OCI-LY7 (cell line): Measurements from ENCODE around the gene EPB41L2. TPM values are rescaled to one million over a fixed set of nuclear protein-coding genes. Genes with fewer than 3 reads are reported as not detected.

ENCODE experiments used
- BruUV-seq: library from RNA; stranded (reverse); fragments of 400-500 nt; replicated peaks from 2 replicates; lab custom pipeline; 2021; lab: Mats Ljungman, UMichigan
- CTCF ChIA-PET: fragments of 300-600 bp; sonication (Branson Sonifier 250); formaldehyde crosslinking; loops from one replicate; lab custom pipeline; 2022; ENCODE audit warnings: antibody characterized with exemption; ENCODE audit not compliant: unreplicated experiment; lab: Charles Lee
- POLR2A ChIA-PET: fragments of 300-600 bp; sonication (Branson Sonifier 250); formaldehyde crosslinking; loops from one replicate; lab custom pipeline; 2022; ENCODE audit warnings: antibody characterized with exemption; lab: Charles Lee
- DNase-seq: peaks from one replicate; pipeline ENCODE4 v3.0.0-alpha.2; 2015; ENCODE audit warnings: low spot score
- H2AFZ ChIP-seq: fragments of 200-600 bp; sonication (generic), shearing (Covaris generic); 2 replicates; pipeline ENCODE4 v1.6.1; 2014; ENCODE audit warnings: mild to moderate bottlenecking, antibody characterized with exemption, low read length, moderate library complexity
- H3K27ac ChIP-seq: fragments of 200-600 bp; sonication (generic); 2 replicates; pipeline ENCODE4 v1.5.1; 2014; ENCODE audit warnings: mixed run types, low read depth, mild to moderate bottlenecking, moderate library complexity, low read length, inconsistent platforms; ENCODE audit not compliant: poor library complexity, severe bottlenecking
- H3K36me3 ChIP-seq: fragments of 200-600 bp; sonication (generic); 2 replicates; pipeline ENCODE4 v1.6.1; 2014; ENCODE audit warnings: mild to moderate bottlenecking, antibody characterized with exemption, low read length, moderate library complexity, mixed read lengths; ENCODE audit not compliant: insufficient read depth
- H3K4me1 ChIP-seq: fragments of 200-600 bp; sonication (generic); 2 replicates; pipeline ENCODE4 v1.5.1; 2014; ENCODE audit warnings: mild to moderate bottlenecking, low read length; ENCODE audit not compliant: insufficient read depth, poor library complexity, severe bottlenecking
- H3K4me2 ChIP-seq: fragments of 200-600 bp; sonication (generic); 2 replicates; pipeline ENCODE4 v1.6.1; 2014; ENCODE audit warnings: mild to moderate bottlenecking, low read length
- H3K4me3 ChIP-seq: fragments of 200-600 bp; sonication (generic); 2 replicates; pipeline ENCODE4 v1.5.1; 2014; ENCODE audit warnings: mild to moderate bottlenecking, low read depth, low read length; ENCODE audit not compliant: poor library complexity, severe bottlenecking
- H3K79me2 ChIP-seq: fragments of 200-600 bp; sonication (generic); 2 replicates; pipeline ENCODE4 v1.6.1; 2016; ENCODE audit warnings: low read depth, mild to moderate bottlenecking, low read length, moderate library complexity, mixed read lengths; ENCODE audit not compliant: insufficient read depth
- H3K9me2 ChIP-seq: fragments of 200-600 bp; sonication (generic); 2 replicates; pipeline ENCODE4 v1.6.1; 2016; ENCODE audit warnings: mild to moderate bottlenecking, low read length, mixed read lengths; ENCODE audit not compliant: insufficient read depth
- H3K9me3 ChIP-seq: fragments of 200-600 bp; sonication (generic); 2 replicates; pipeline ENCODE4 v1.6.1; 2014; ENCODE audit warnings: mild to moderate bottlenecking, mixed run types, low read length, mixed read lengths
- H4K20me1 ChIP-seq: fragments of 200-600 bp; sonication (generic); 2 replicates; pipeline ENCODE4 v1.6.1; 2014; ENCODE audit warnings: mild to moderate bottlenecking, antibody characterized with exemption, low read length, moderate library complexity, mixed read lengths; ENCODE audit not compliant: insufficient read depth
- CTCF ChIP-seq: fragments of 200-600 bp; sonication (generic); conservative IDR thresholded peaks from 2 replicates; pipeline ENCODE4 v1.5.1; 2014; ENCODE audit warnings: mild to moderate bottlenecking, antibody characterized with exemption, low read length, moderate library complexity, mixed read lengths
- EZH2phosphoT487 ChIP-seq: fragments of 200-600 bp; sonication (generic); IDR thresholded peaks from 2 replicates; pipeline ENCODE4 v1.6.1; 2018; ENCODE audit warnings: low read depth, borderline replicate concordance, mild to moderate bottlenecking, mixed run types, antibody characterized with exemption, low read length, moderate library complexity, mixed read lengths
- intact Hi-C: fragments of 100-400 bp; cut with micrococcal nuclease; formaldehyde crosslinking; loops from one replicate; pipeline ENCODE4 v1.10.0; 2022; ENCODE audit not compliant: unreplicated experiment
- total RNA-seq, 2 experiments: library from RNA; depleted of rRNA in 1 of 2; stranded (reverse); fragments of >200 nt in 1 of 2; shearing (Covaris generic) in 1 of 2; gene quantifications; 2 replicates each; pipeline ENCODE4 v1.2.3, GENCODE V29; 2014 to 2022

The EPB41L2 gene
- total RNA-seq, 2 experiments from 2014 or later: 36.7 to 138 TPM

GRCh38 chr6:130900913-130901312 is 162.1 kb downstream of the EPB41L2 start:
- Histone ChIP-seq H3K36me3 (peaks cover 17% of the 10 kb centered on the region; the same call in 1 of the 2 replicates), H3K4me1 (no peaks in the 10 kb centered on the region), H3K9me3 (no peaks in the 10 kb centered on the region), H3K9me2 (no peaks in the 10 kb centered on the region), H4K20me1 (no peaks in the 10 kb centered on the region), H3K4me2 (no peak overlapping the region), H2AFZ (no peak overlapping the region), H3K79me2 (no peaks in the 10 kb centered on the region), H3K27ac (no peak overlapping the region), H3K4me3 (no peak overlapping the region)
- BruUV-seq: no TSS peak
- no peak for DNase-seq
- CTCF ChIA-PET: no interaction called here
- no peak for TF ChIP-seq CTCF
- no peak for TF ChIP-seq EZH2phosphoT487
- POLR2A ChIA-PET: interaction anchor here (0.6 to 2.0 kb wide), 4 partner anchors 10 to 746 kb away, joined by 3 to 5 read pairs (median 4); no protein-coding TSS in a partner anchor
- intact Hi-C loops: no loop called here

GRCh38 chr6:130896249-130896648 is 166.8 kb downstream of the EPB41L2 start:
- H3K9me2 ChIP-seq: no peaks in the 10 kb centered on the region
- no TSS peak for BruUV-seq
- intact Hi-C loops: no loop called here
- H3K79me2 ChIP-seq: no peaks in the 10 kb centered on the region
- H3K4me1 ChIP-seq: no peaks in the 10 kb centered on the region
- no peaks in the 10 kb centered on the region for H4K20me1 ChIP-seq
- peaks cover 36% of the 10 kb centered on the region; the same call in 1 of the 2 replicates for H3K36me3 ChIP-seq
- TF ChIP-seq CTCF: no peak
- TF ChIP-seq EZH2phosphoT487: no peak
- no peak overlapping the region for H3K4me3 ChIP-seq
- no peak overlapping the region for H2AFZ ChIP-seq
- H3K27ac ChIP-seq: no peak overlapping the region
- POLR2A ChIA-PET: interaction anchor here (0.7 kb wide), 1 partner anchor 25 kb away, joined by 3 read pairs; no protein-coding TSS in a partner anchor
- H3K4me2 ChIP-seq: no peak overlapping the region
- DNase-seq: no peak
- CTCF ChIA-PET: no interaction called here
- no peaks in the 10 kb centered on the region for H3K9me3 ChIP-seq

- no peak for TF ChIP-seq EZH2phosphoT487
- no peak for TF ChIP-seq CTCF
- ChIA-PET POLR2A (interaction anchor here (0.7 to 0.9 kb wide), 4 partner anchors 8 to 225 kb away, joined by 3 to 4 read pairs (median 3); no protein-coding TSS in a partner anchor), CTCF (no interaction called here)
- Histone ChIP-seq H3K36me3 (peaks cover 32% of the 10 kb centered on the region; the same call in 1 of the 2 replicates), H3K9me3 (no peaks in the 10 kb centered on the region), H3K4me3 (no peak overlapping the region), H3K79me2 (no peaks in the 10 kb centered on the region), H2AFZ (no peak overlapping the region), H3K4me1 (no peaks in the 10 kb centered on the region), H3K9me2 (no peaks in the 10 kb centered on the region), H3K4me2 (no peak overlapping the region), H4K20me1 (no peaks in the 10 kb centered on the region), H3K27ac (no peak overlapping the region)
- intact Hi-C loops: no loop called here
- no peak for DNase-seq
- no TSS peak for BruUV-seq
Observed at GRCh38 chr6:130895516-130895915, 167.5 kb downstream of the EPB41L2 start.
